Ascending aorta (tissue), 2 donors: ENCODE data around the gene HOXD3. TPM values are rescaled to one million over a fixed set of nuclear protein-coding genes. Genes with fewer than 3 reads are reported as not detected.

ENCODE experiments used
- DNase-seq, 2 donors: peaks; one replicate each; pipeline ENCODE4 v3.0.0-alpha.2; 2019; ENCODE audit warnings: low spot score in 2 of 2
- H3K27ac ChIP-seq, 2 donors: fragments of 200-600 bp; sonication (generic); one replicate each; pipeline ENCODE4 v1.5.1; 2016 to 2017; ENCODE audit warnings: mild to moderate bottlenecking in 1 of 2
- H3K27me3 ChIP-seq: fragments of 200-600 bp; sonication (generic); one replicate; pipeline ENCODE4 v1.5.1; 2017
- H3K36me3 ChIP-seq, 2 donors: fragments of 200-600 bp; sonication (generic); one replicate each; pipeline ENCODE4 v1.5.1; 2016
- H3K4me1 ChIP-seq, 2 donors: fragments of 200-600 bp; sonication (generic); one replicate each; pipeline ENCODE4 v1.5.1; 2016 to 2017; ENCODE audit warnings: mild to moderate bottlenecking in 1 of 2
- H3K4me3 ChIP-seq, 2 donors: fragments of 200-600 bp; sonication (generic); one replicate each; pipeline ENCODE4 v1.5.1; 2016 to 2017; ENCODE audit warnings: mild to moderate bottlenecking in 1 of 2
- H3K9me3 ChIP-seq, 2 donors: fragments of 200-600 bp; sonication (generic); one replicate each; pipeline ENCODE4 v1.5.1; 2016
- CTCF ChIP-seq, 3 experiments: fragments of 200-600 bp in 2 of 3; fragments of 450-650 bp in 1 of 3; sonication (generic) in 2 of 3; IDR thresholded peaks; one replicate each; pipeline ENCODE4 v1.5.1; 2016 to 2019; ENCODE audit warnings: antibody characterized with exemption in 3 of 3, mild to moderate bottlenecking in 1 of 3, moderate library complexity in 1 of 3
- intact Hi-C: fragments of 100-400 bp; cut with DNase I; formaldehyde crosslinking; loops from one replicate; pipeline ENCODE4 v1.15.1; 2023
- total RNA-seq: library from RNA; depleted of rRNA; stranded (reverse); fragments of >200 nt; gene quantifications from one replicate; pipeline ENCODE4 v1.1.0, GENCODE V29; 2016

The HOXD3 gene
- total RNA-seq, 1 donor from 2014 or later = 8.6 TPM

- Histone ChIP-seq H3K36me3 (peaks cover 0 to 3% of the 10 kb centered on the region in 2 donors), H3K4me3 (no peak overlapping the region), H3K27ac (no peak overlapping the region), H3K4me1 (peaks cover 0 to under 1% of the 10 kb centered on the region in 2 donors), H3K27me3 (no peaks in the 10 kb centered on the region), H3K9me3 (no peaks in the 10 kb centered on the region)
- intact Hi-C loops = no loop called here
- no peak for TF ChIP-seq CTCF (IDR thresholded peaks at IDR 0.05)
- DNase-seq = peak in 1 of 2 donors; percentile 28
Measured at GRCh38 chr2:176145085-176145969, 11.8 kb upstream of the HOXD3 start.

- Histone ChIP-seq H3K4me1 (no peaks in the 10 kb centered on the region), H3K27me3 (no peaks in the 10 kb centered on the region), H3K36me3 (peaks cover 0 to 3% of the 10 kb centered on the region in 2 donors), H3K9me3 (no peaks in the 10 kb centered on the region), H3K27ac (no peak overlapping the region), H3K4me3 (no peak overlapping the region)
- no peak for TF ChIP-seq CTCF (IDR thresholded peaks at IDR 0.05)
- intact Hi-C loops = no loop called here
- DNase-seq = no peak
Measured at GRCh38 chr2:176146101-176146500, 11.0 kb upstream of the HOXD3 start.

GRCh38 chr2:176146645-176147044, 10.5 kb upstream of the HOXD3 start:
- Histone ChIP-seq H3K9me3 (no peaks in the 10 kb centered on the region), H3K36me3 (peaks cover 0 to 3% of the 10 kb centered on the region in 2 donors), H3K4me3 (no peak overlapping the region), H3K4me1 (no peaks in the 10 kb centered on the region), H3K27me3 (no peaks in the 10 kb centered on the region), H3K27ac (no peak overlapping the region)
- intact Hi-C loops = no loop called here
- TF ChIP-seq CTCF (IDR thresholded peaks at IDR 0.05) = no peak
- DNase-seq = no peak

GRCh38 chr2:176147210-176147799, 9.8 kb upstream of the HOXD3 start:
- Histone ChIP-seq H3K27me3 (no peaks in the 10 kb centered on the region), H3K36me3 (peaks cover 0 to 3% of the 10 kb centered on the region in 2 donors), H3K4me3 (no peak overlapping the region), H3K27ac (no peak overlapping the region), H3K9me3 (no peaks in the 10 kb centered on the region), H3K4me1 (no peaks in the 10 kb centered on the region)
- DNase-seq = peak in 1 of 2 donors; percentile 38
- intact Hi-C loops = no loop called here
- TF ChIP-seq CTCF (IDR thresholded peaks at IDR 0.05) = no peak

GRCh38 chr2:176147800-176148496, 9.2 kb upstream of the HOXD3 start:
- H3K36me3 ChIP-seq = peaks cover 5 to 9% of the 10 kb centered on the region in 2 donors
- no peak overlapping the region for H3K4me3 ChIP-seq
- peak in 1 of 2 donors; percentile 51 for DNase-seq
- no peaks in the 10 kb centered on the region for H3K9me3 ChIP-seq
- H3K27ac ChIP-seq = no peak overlapping the region
- no peak for TF ChIP-seq CTCF (IDR thresholded peaks at IDR 0.05)
- intact Hi-C loops = no loop called here
- H3K27me3 ChIP-seq = no peaks in the 10 kb centered on the region
- no peaks in the 10 kb centered on the region for H3K4me1 ChIP-seq
